BE2C (cell line): Measurements from ENCODE around the gene GALNT6.

Source experiments
- DNase-seq: peaks from one replicate; pipeline ENCODE4 v3.0.0-alpha.2; 2020
- H3K27me3 ChIP-seq: fragments of 250-450 bp; sonication (Bioruptor Pico); 2 replicates; pipeline ENCODE4 v1.5.1; 2020; ENCODE audit warnings: mild to moderate bottlenecking
- H3K36me3 ChIP-seq: fragments of 250-450 bp; sonication (Bioruptor Pico); 2 replicates; pipeline ENCODE4 v1.5.1; 2020; ENCODE audit warnings: mild to moderate bottlenecking
- H3K4me1 ChIP-seq: fragments of 250-450 bp; sonication (Bioruptor Pico); 2 replicates; pipeline ENCODE4 v1.5.1; 2020
- H3K4me3 ChIP-seq: 2 replicates; pipeline ENCODE4 v1.5.1; 2011; ENCODE audit warnings: low read depth, low read length
- H3K9me3 ChIP-seq: fragments of 250-450 bp; sonication (Bioruptor Pico); 2 replicates; pipeline ENCODE4 v1.5.1; 2020
- TF ChIP-seq, protein P1 (sequence below): IDR thresholded peaks from 2 replicates; pipeline ENCODE4 v1.5.1; 2012; ENCODE audit warnings: mild to moderate bottlenecking, low read depth, low read length

Gene GALNT6

DNA sequence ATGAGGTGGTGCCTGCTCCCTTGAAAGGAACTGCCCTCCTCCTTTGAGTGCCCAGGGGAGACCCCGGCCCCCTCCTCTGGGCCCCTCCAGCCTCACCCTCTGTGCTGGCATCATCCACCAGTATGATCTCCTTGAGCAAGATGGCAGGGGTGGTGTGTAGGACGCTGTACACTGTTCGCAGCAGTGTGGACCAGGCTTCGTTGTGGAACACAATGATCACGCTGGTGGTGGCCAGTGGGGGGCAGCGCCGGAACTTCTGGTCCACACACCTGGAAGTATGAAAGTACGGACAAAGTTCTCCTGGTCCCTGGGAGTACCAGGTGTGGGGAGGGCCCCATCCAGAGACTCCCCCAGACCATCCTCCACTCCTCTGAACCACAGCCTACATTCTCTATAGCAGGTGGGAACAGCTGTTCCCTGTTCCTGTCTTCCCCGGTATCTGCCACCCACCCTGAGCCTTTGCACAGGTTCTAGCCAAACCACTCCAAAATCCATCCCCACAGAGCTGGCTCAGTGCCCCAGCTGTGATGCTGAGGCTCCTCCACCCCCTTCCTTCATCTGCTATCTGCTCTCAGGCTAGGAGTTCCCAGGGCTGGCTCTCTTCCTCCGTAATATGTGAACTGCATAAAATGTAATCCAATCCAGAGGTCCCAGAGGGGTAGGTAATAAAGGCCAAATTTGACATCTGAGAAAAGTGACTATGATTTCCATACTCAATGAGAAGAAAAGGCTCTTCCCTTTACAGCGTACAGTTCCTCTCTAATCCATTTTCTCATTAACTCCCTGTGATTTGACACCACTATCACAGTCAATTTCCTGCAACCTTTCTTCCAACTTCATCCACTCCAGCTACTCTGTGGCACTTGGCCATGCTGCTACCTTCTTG is 13.9 kb downstream of the GALNT6 start:
- Histone ChIP-seq H3K4me1 (peaks cover 6% of the 10 kb centered on the region), H3K36me3 (peaks cover 8% of the 10 kb centered on the region), H3K4me3 (no peak overlapping the region), H3K9me3 (no peaks in the 10 kb centered on the region), H3K27me3 (no peaks in the 10 kb centered on the region)
- TF ChIP-seq, protein P1, sequence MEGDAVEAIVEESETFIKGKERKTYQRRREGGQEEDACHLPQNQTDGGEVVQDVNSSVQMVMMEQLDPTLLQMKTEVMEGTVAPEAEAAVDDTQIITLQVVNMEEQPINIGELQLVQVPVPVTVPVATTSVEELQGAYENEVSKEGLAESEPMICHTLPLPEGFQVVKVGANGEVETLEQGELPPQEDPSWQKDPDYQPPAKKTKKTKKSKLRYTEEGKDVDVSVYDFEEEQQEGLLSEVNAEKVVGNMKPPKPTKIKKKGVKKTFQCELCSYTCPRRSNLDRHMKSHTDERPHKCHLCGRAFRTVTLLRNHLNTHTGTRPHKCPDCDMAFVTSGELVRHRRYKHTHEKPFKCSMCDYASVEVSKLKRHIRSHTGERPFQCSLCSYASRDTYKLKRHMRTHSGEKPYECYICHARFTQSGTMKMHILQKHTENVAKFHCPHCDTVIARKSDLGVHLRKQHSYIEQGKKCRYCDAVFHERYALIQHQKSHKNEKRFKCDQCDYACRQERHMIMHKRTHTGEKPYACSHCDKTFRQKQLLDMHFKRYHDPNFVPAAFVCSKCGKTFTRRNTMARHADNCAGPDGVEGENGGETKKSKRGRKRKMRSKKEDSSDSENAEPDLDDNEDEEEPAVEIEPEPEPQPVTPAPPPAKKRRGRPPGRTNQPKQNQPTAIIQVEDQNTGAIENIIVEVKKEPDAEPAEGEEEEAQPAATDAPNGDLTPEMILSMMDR = peak; percentile 21; the same call in 1 of the 2 replicates
- no peak for DNase-seq

DNA sequence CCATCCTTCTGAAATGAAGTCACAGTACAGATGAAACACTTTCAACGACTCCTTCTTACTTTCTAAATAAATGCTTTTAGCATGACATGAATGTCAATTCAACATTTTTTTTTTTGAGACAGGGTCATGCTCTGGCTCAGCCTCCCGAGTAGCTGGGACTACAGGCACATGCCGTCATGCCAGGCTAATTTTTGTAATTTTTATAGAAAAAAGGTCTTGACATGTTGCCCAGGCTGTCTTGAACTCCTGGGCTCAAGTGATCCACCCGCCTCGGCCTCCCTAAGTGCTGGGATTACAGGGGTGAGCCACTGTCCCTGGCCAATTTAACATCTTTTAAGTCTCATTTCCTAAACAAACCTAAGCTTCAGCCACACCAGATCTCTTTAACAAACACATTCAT is 16.4 kb downstream of the GALNT6 start:
- H3K27me3 ChIP-seq = no peaks in the 10 kb centered on the region
- H3K36me3 ChIP-seq = peaks cover 8% of the 10 kb centered on the region
- no peaks in the 10 kb centered on the region for H3K9me3 ChIP-seq
- no peak for DNase-seq
- TF ChIP-seq, protein P1 = no peak
- H3K4me1 ChIP-seq = peaks cover 18% of the 10 kb centered on the region
- no peak overlapping the region for H3K4me3 ChIP-seq

DNA sequence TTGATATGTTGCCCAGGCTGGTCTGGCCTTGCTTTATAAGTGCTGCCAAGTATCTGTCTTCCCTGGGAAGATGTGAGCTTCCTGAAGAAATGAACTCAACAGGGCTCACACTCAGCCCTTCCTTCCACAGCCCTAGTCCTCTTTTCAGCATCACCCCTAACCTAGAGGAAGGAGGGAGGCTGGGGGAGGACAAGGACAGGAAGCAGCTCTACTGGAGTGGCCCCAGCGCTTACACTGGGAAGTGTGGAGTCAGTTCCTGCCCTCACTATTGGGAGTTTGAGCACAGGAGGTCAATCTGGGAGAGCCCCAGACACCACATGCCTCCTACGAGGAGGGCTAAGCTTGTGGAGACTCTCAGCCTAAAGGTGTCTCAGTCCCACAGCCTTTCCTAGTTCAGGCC is 16.8 kb downstream of the GALNT6 start:
- Histone ChIP-seq H3K4me1 (peaks cover 18% of the 10 kb centered on the region), H3K9me3 (no peaks in the 10 kb centered on the region), H3K4me3 (no peak overlapping the region), H3K36me3 (peaks cover 8% of the 10 kb centered on the region), H3K27me3 (no peaks in the 10 kb centered on the region)
- no peak for DNase-seq
- TF ChIP-seq, protein P1 = no peak

DNA sequence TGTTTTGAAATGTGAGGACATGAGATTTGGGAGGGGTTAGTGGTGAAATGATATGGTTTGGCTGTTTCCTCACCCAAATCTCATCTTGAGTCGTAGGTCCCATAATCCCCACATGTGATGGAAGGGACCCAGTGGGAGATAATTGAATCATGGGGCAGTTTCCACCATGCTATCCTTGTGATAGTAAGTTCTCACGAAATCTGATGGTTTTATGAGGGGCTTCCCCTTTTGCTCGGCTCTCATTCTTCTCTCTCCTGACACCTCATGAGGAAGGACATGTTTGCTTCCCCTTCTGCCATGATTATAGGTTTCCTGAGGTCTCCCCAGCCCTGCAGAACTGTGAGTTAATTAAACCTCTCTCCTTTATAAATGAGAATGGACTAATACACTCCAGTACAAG is 18.0 kb downstream of the GALNT6 start:
- TF ChIP-seq, protein P1 = no peak
- H3K9me3 ChIP-seq = no peaks in the 10 kb centered on the region
- no peaks in the 10 kb centered on the region for H3K27me3 ChIP-seq
- H3K4me3 ChIP-seq = no peak overlapping the region
- H3K4me1 ChIP-seq = peaks cover 26% of the 10 kb centered on the region
- peaks cover 8% of the 10 kb centered on the region for H3K36me3 ChIP-seq
- DNase-seq = no peak

DNA sequence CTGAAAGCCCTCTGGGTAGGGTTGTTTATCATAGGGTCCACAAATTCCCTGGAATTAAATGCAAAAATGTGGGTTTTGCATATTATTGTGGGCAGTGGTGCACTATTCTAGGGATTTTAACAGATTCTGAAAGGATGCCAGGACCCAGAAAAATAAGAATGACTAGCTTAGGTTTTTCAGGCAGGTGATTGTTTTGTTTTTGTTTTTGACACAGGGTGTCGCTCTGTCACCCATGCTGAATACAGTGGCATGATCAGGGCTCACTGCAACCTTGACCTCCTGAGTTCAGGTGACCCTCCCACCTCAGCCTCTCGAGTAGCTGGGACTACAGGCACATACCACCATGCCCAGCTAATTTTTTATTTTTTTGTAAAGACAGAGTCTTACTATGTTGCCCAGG is 19.2 kb downstream of the GALNT6 start:
- H3K4me1 ChIP-seq = peaks cover 23% of the 10 kb centered on the region
- H3K9me3 ChIP-seq = no peaks in the 10 kb centered on the region
- TF ChIP-seq, protein P1 = no peak
- peaks cover under 1% of the 10 kb centered on the region for H3K36me3 ChIP-seq
- no peaks in the 10 kb centered on the region for H3K27me3 ChIP-seq
- no peak overlapping the region for H3K4me3 ChIP-seq
- no peak for DNase-seq

DNA sequence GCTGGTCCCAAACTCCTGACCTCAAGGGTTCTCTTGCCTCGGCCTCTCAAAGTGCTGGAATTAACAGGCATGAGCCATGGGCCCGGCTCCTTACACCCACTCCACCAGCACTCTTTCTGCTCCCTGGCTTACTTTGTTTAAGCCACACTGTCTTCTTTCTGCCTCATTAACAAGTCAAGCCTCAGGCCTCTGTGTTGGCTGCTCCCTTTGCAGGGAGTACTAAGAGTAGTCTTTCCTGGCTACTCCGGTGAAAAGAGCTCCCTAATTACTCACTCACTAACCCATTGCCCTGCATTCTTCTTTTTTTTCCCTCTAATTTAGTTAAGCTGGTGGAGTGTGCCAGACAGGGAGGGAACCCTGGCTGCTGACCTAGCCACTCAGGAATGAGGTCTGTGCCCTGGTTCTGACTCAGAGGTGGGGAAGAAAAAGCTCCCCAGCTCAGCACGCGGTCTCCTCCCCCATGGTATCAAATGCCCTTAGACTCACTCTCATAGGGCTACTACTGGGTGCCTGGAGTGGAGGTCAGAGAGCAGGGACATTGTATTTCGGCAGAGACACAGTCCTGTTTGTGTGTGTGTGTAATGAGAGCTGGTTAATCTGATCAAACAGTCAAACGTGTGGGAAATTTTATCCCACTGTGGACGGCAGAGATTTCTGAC is 19.8 kb downstream of the GALNT6 start:
- TF ChIP-seq, protein P1 = no peak
- Histone ChIP-seq H3K9me3 (no peaks in the 10 kb centered on the region), H3K4me3 (no peak overlapping the region), H3K36me3 (no peaks in the 10 kb centered on the region; the same call in none of the 2 replicates), H3K27me3 (no peaks in the 10 kb centered on the region), H3K4me1 (peaks cover 23% of the 10 kb centered on the region)
- DNase-seq = peak; percentile 87
